Hindlimb muscle (tissue), 1 donor: ENCODE measurements around the gene RBM33. TPM values are rescaled to one million over a fixed set of nuclear protein-coding genes. Genes with fewer than 3 reads are reported as not detected.

Experiments
- polyA plus RNA-seq: library from polyadenylated mRNA; unstranded; fragments of 120-200 nt; gene quantifications from one replicate; pipeline ENCODE4 v1.2.1, GENCODE V29; 2013; ENCODE audit not compliant: insufficient read length

RBM33 gene
- polyA plus RNA-seq, 1 donor: 28.4 TPM

Other genes starting within 250 kb of the RBM33 start
- 1.0 TPM for gene EN2, start 186.5 kb upstream of the RBM33 start, polyA plus RNA-seq
- not detected for gene CNPY1, start 98.1 kb upstream of the RBM33 start, polyA plus RNA-seq
- gene SHH, start 167.8 kb downstream of the RBM33 start, polyA plus RNA-seq: 0.10 TPM